ENCODE data around the gene FUT8.

GRCh38 chr14:65783576-65783975 lies 371.0 kb downstream of the FUT8 start:
- TF ChIP-seq, protein P1, sequence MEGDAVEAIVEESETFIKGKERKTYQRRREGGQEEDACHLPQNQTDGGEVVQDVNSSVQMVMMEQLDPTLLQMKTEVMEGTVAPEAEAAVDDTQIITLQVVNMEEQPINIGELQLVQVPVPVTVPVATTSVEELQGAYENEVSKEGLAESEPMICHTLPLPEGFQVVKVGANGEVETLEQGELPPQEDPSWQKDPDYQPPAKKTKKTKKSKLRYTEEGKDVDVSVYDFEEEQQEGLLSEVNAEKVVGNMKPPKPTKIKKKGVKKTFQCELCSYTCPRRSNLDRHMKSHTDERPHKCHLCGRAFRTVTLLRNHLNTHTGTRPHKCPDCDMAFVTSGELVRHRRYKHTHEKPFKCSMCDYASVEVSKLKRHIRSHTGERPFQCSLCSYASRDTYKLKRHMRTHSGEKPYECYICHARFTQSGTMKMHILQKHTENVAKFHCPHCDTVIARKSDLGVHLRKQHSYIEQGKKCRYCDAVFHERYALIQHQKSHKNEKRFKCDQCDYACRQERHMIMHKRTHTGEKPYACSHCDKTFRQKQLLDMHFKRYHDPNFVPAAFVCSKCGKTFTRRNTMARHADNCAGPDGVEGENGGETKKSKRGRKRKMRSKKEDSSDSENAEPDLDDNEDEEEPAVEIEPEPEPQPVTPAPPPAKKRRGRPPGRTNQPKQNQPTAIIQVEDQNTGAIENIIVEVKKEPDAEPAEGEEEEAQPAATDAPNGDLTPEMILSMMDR (IDR thresholded peaks at IDR 0.05 in 4 of 5, conservative IDR thresholded peaks at IDR 0.05 in 1 of 5): no peak
- no peak for TF ChIP-seq POLR2A (IDR thresholded peaks at IDR 0.05)

Measured in gastrocnemius medialis (tissue), 4 donors.